Hypothalamus (tissue), 51 donors: ENCODE results near the gene NDST1.

Source experiments
- DNase-seq, 51 donors: peaks; one replicate each; lab custom pipeline; 2025; lab: John Stamatoyannopoulos, UW

Gene NDST1

GRCh38 chr5:150540615-150541396, 32.9 kb downstream of the NDST1 start:
- peak in 8 of 51 donors; percentile 4 to 59 (median 21) for DNase-seq

GRCh38 chr5:150541397-150541675, 33.4 kb downstream of the NDST1 start:
- DNase-seq: no peak

GRCh38 chr5:150541895-150542294, 34.0 kb downstream of the NDST1 start:
- no peak for DNase-seq

GRCh38 chr5:150542933-150543445, 35.1 kb downstream of the NDST1 start:
- DNase-seq: no peak

- peak in 35 of 51 donors; percentile 17 to 74 (median 39) for DNase-seq
These were observed 36.8 kb downstream of the NDST1 start for GRCh38 chr5:150544611-150545219.

GRCh38 chr5:150545246-150545645, 37.3 kb downstream of the NDST1 start:
- DNase-seq: no peak

GRCh38 chr5:150548123-150548522, 40.2 kb downstream of the NDST1 start:
- DNase-seq: no peak

GRCh38 chr5:150549735-150550134, 41.8 kb downstream of the NDST1 start:
- DNase-seq: no peak

- no peak for DNase-seq
These were observed 42.4 kb downstream of the NDST1 start for GRCh38 chr5:150550286-150550685.

GRCh38 chr5:150551066-150551465, 43.1 kb downstream of the NDST1 start:
- no peak for DNase-seq

GRCh38 chr5:150553402-150553801, 45.5 kb downstream of the NDST1 start:
- DNase-seq: no peak

- DNase-seq: no peak
These were observed 46.0 kb downstream of the NDST1 start for GRCh38 chr5:150553911-150554310.

GRCh38 chr5:150554857-150555256, 46.9 kb downstream of the NDST1 start:
- DNase-seq: peak in 1 of 51 donors; percentile 13

- no peak for DNase-seq
These were observed 48.2 kb downstream of the NDST1 start for GRCh38 chr5:150556106-150556505.

- no peak for DNase-seq
These were observed 49.1 kb downstream of the NDST1 start for GRCh38 chr5:150556859-150557508.

GRCh38 chr5:150557509-150557872, 49.6 kb downstream of the NDST1 start:
- peak in 4 of 51 donors; percentile 7 to 19 (median 14) for DNase-seq

GRCh38 chr5:150558088-150558621, 50.2 kb downstream of the NDST1 start:
- DNase-seq: no peak

GRCh38 chr5:150559088-150559487, 51.2 kb downstream of the NDST1 start:
- DNase-seq: no peak

GRCh38 chr5:150559701-150560100, 51.8 kb downstream of the NDST1 start:
- no peak for DNase-seq

GRCh38 chr5:150560401-150561191, 52.7 kb downstream of the NDST1 start:
- peak in 49 of 51 donors; percentile 7 to 99 (median 66) for DNase-seq

- no peak for DNase-seq
These were observed 53.2 kb downstream of the NDST1 start for GRCh38 chr5:150561192-150561512.
